ENCODE results near the gene CYP27C1. TPM values are rescaled to one million over a fixed set of nuclear protein-coding genes. Genes with fewer than 3 reads are reported as not detected.

Gene CYP27C1
- total RNA-seq, 4 donors from 2014 or later: under 0.01 to 0.26 TPM; not detected in 2

DNA sequence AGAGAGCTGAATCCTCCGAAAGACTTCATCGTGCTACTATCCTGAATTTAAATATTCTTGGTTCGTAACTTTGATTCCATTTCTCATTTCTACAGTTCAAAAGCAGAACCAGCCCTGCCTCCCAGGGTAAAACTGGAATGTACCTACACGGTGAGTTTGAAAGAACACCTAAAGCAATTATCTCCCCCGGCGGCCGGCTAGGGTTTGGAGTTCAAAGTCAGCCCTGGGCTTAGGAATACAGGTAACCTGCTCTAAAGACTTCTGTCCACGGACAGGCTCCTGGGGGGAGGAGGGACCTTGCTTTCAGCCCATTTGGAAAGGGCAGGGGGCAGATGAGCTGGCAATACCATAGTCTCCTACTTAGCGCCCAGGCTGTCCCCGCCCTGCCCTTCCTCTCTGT lies 32.3 kb downstream of the CYP27C1 start:
- H3K36me3 ChIP-seq: no peaks in the 10 kb centered on the region
- intact Hi-C loops (cut with DNase I): no loop called here
- H3K27me3 ChIP-seq: no peaks in the 10 kb centered on the region
- WGBS: 88% methylated on average over 10 of the region's 10 CpGs
- H3K4me1 ChIP-seq: peaks cover 0 to 5% (median 0%) of the 10 kb centered on the region in 4 donors
- no peak overlapping the region for H3K27ac ChIP-seq (replicated peaks in 1 of 4)
- H3K9me3 ChIP-seq: no peaks in the 10 kb centered on the region
- no peak overlapping the region for H3K4me3 ChIP-seq
- no peak for DNase-seq (ENCODE audit: extremely low spot score)
- TF ChIP-seq POLR2A (IDR thresholded peaks at IDR 0.05; ENCODE audit: low read depth) (no peak), POLR2AphosphoS5 (IDR thresholded peaks at IDR 0.05) (no peak), EP300 (IDR thresholded peaks at IDR 0.05) (no peak)
- TF ChIP-seq, protein P1, sequence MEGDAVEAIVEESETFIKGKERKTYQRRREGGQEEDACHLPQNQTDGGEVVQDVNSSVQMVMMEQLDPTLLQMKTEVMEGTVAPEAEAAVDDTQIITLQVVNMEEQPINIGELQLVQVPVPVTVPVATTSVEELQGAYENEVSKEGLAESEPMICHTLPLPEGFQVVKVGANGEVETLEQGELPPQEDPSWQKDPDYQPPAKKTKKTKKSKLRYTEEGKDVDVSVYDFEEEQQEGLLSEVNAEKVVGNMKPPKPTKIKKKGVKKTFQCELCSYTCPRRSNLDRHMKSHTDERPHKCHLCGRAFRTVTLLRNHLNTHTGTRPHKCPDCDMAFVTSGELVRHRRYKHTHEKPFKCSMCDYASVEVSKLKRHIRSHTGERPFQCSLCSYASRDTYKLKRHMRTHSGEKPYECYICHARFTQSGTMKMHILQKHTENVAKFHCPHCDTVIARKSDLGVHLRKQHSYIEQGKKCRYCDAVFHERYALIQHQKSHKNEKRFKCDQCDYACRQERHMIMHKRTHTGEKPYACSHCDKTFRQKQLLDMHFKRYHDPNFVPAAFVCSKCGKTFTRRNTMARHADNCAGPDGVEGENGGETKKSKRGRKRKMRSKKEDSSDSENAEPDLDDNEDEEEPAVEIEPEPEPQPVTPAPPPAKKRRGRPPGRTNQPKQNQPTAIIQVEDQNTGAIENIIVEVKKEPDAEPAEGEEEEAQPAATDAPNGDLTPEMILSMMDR (IDR thresholded peaks at IDR 0.05): no peak

DNA sequence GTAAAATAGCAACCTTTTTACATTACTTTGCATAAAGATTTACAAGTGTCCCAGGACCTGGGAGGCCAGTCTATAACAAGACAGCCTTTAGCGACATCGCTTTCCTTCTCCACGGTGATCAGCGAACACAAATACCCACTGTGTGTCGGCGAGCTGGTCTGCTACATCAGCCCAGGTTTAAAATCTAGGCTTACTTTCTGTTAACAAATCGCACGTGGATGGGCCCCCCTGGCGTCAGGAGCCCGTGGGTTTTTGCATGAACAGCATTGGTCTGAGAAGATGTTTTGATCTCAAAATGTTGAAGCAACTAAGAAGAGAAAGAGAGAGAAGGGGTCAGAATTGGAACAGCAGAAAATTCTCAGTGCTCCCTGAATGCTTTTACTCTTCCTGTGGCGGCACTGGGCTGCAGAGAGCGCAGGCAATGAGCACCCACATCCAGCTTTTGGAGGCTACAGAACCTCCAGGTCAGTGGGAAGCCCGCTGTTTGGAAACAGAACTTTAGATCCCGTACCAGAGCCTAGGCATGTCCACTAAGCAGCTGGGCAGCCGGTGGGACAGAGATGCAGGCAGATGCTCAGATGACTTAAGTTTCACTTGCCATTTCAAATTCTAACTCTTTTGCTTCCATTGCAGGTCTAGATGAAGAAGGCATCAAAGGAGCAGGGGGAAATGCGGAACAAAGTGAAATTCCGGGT lies 32.9 kb downstream of the CYP27C1 start:
- H3K9me3 ChIP-seq: no peaks in the 10 kb centered on the region
- no peaks in the 10 kb centered on the region for H3K27me3 ChIP-seq
- H3K27ac ChIP-seq (replicated peaks in 1 of 4): no peak overlapping the region
- intact Hi-C loops (cut with DNase I): no loop called here
- H3K4me1 ChIP-seq: peaks cover 0 to 5% (median 0%) of the 10 kb centered on the region in 4 donors
- TF ChIP-seq EP300 (IDR thresholded peaks at IDR 0.05): no peak
- TF ChIP-seq, protein P1 (IDR thresholded peaks at IDR 0.05): no peak
- TF ChIP-seq POLR2A (IDR thresholded peaks at IDR 0.05; ENCODE audit: low read depth): no peak
- TF ChIP-seq POLR2AphosphoS5 (IDR thresholded peaks at IDR 0.05): no peak
- no peak for DNase-seq (ENCODE audit: extremely low spot score)
- H3K36me3 ChIP-seq: no peaks in the 10 kb centered on the region
- WGBS: 87% methylated on average over 17 of the region's 17 CpGs
- H3K4me3 ChIP-seq: no peak overlapping the region

DNA sequence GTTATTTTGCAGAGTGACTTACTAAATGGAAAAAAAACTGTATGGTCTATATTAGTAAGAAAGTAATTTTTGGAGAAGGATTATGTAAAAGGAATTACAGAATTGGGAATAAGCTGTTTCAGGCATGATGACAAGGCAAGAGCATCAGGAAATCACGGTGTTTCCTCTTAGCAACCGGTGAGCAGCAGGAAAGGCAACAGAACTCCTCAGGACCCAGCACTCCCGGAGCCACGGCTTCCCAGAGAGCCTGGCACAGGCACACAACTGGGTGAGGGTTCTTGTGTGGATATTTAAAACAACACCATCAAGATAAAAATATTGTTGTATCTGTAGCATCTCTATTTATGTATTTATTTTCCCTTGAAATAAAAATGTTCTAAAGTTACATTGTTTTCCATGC lies 34.4 kb downstream of the CYP27C1 start:
- Histone ChIP-seq H3K4me1 (peaks cover 0 to 5% (median 0%) of the 10 kb centered on the region in 4 donors), H3K27me3 (no peaks in the 10 kb centered on the region), H3K27ac (replicated peaks in 1 of 4) (no peak overlapping the region), H3K9me3 (peaks cover 0 to 1% (median under 1%) of the 10 kb centered on the region in 4 donors), H3K4me3 (no peak overlapping the region), H3K36me3 (no peaks in the 10 kb centered on the region)
- no peak for DNase-seq (ENCODE audit: extremely low spot score)
- no peak for TF ChIP-seq POLR2AphosphoS5 (IDR thresholded peaks at IDR 0.05)
- no peak for TF ChIP-seq EP300 (IDR thresholded peaks at IDR 0.05)
- TF ChIP-seq POLR2A (IDR thresholded peaks at IDR 0.05; ENCODE audit: low read depth): no peak
- TF ChIP-seq, protein P1 (IDR thresholded peaks at IDR 0.05): no peak
- intact Hi-C loops (cut with DNase I): no loop called here
- WGBS: 61% methylated on average over 4 of the region's 4 CpGs

DNA sequence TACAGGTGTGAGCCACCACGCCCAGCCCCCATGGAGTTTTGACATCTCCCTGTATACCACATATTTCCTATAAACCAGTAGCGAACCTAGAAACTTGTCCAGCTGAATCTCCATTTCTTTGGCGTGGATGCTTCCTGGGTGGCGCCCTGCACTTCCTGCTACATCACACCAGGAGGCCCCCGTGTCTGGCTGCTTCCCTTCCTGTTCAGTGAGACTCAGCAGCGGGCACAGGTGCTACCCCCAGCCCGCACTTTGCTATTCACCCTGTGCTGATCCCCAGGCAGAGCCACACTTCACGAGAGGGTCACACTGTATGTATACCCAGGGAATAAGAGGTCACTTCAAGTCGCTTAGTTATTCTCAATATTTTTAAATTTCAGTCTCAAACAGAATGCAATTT lies 35.0 kb downstream of the CYP27C1 start:
- H3K27me3 ChIP-seq: no peaks in the 10 kb centered on the region
- no peaks in the 10 kb centered on the region for H3K36me3 ChIP-seq
- H3K27ac ChIP-seq (replicated peaks in 1 of 4): no peak overlapping the region
- intact Hi-C loops (cut with DNase I): no loop called here
- no peak for TF ChIP-seq EP300 (IDR thresholded peaks at IDR 0.05)
- TF ChIP-seq, protein P1 (IDR thresholded peaks at IDR 0.05): no peak
- TF ChIP-seq POLR2A (IDR thresholded peaks at IDR 0.05; ENCODE audit: low read depth): no peak
- TF ChIP-seq POLR2AphosphoS5 (IDR thresholded peaks at IDR 0.05): no peak
- DNase-seq (ENCODE audit: extremely low spot score): no peak
- H3K9me3 ChIP-seq: peaks cover 0 to 7% (median 3%) of the 10 kb centered on the region in 4 donors
- peaks cover 0 to 5% (median 0%) of the 10 kb centered on the region in 4 donors for H3K4me1 ChIP-seq
- no peak overlapping the region for H3K4me3 ChIP-seq
- 73% methylated on average over 9 of the region's 9 CpGs for WGBS

All from esophagus muscularis mucosa (tissue), 4 donors.